ENCODE results near the gene SSC5D. TPM values are rescaled to one million over a fixed set of nuclear protein-coding genes. Genes with fewer than 3 reads are reported as not detected.
"Not testable (repeated sequence)": the region's sequence is repeated elsewhere in the genome, so short reads cannot be mapped to it uniquely, and the experiment has no call there.

The SSC5D gene
- polyA plus RNA-seq, 4 donors = 1.9 to 7.0 (median 3.1) TPM

- DNase-seq (ENCODE audit: low read depth in 4 of 4, low spot score in 3 of 4) = no peak
These were observed 14.1 kb downstream of the SSC5D start for GRCh38 chr19:55502197-55502952.

- DNase-seq (ENCODE audit: low read depth in 4 of 4, low spot score in 3 of 4) = no peak
These were observed 14.9 kb downstream of the SSC5D start for GRCh38 chr19:55503157-55503501.

- DNase-seq (ENCODE audit: low read depth in 4 of 4, low spot score in 3 of 4) = peak; percentile 71 to 86 (median 80)
These were observed 15.4 kb downstream of the SSC5D start for GRCh38 chr19:55503502-55504251.

- no peak for DNase-seq (ENCODE audit: low read depth in 4 of 4, low spot score in 3 of 4)
These were observed 16.0 kb downstream of the SSC5D start for GRCh38 chr19:55504252-55504603.

GRCh38 chr19:55504981-55505380 lies 16.7 kb downstream of the SSC5D start:
- no peak for DNase-seq (ENCODE audit: low read depth in 4 of 4, low spot score in 3 of 4)

GRCh38 chr19:55508120-55508519 lies 19.9 kb downstream of the SSC5D start:
- DNase-seq (ENCODE audit: low read depth in 4 of 4, low spot score in 3 of 4) = no peak

- peak; percentile 71 to 82 (median 80) for DNase-seq (ENCODE audit: low read depth in 4 of 4, low spot score in 3 of 4)
These were observed 28.8 kb downstream of the SSC5D start for GRCh38 chr19:55516878-55517620.

- DNase-seq (ENCODE audit: low read depth in 4 of 4, low spot score in 3 of 4) = no peak
These were observed 31.4 kb downstream of the SSC5D start for GRCh38 chr19:55519451-55520311.

- DNase-seq (ENCODE audit: low read depth in 4 of 4, low spot score in 3 of 4) = no peak
These were observed 32.6 kb downstream of the SSC5D start for GRCh38 chr19:55520691-55521292.

- DNase-seq (ENCODE audit: low read depth in 4 of 4, low spot score in 3 of 4) = no peak
These were observed 37.3 kb downstream of the SSC5D start for GRCh38 chr19:55525289-55526101.

GRCh38 chr19:55526216-55527196 lies 38.3 kb downstream of the SSC5D start:
- DNase-seq (ENCODE audit: low read depth in 4 of 4, low spot score in 3 of 4) = peak in 1 of 4 donors; percentile 40

- DNase-seq (ENCODE audit: low read depth in 4 of 4, low spot score in 3 of 4) = no peak
These were observed 39.2 kb downstream of the SSC5D start for GRCh38 chr19:55527197-55528029.

- DNase-seq (ENCODE audit: low read depth in 4 of 4, low spot score in 3 of 4) = no peak
These were observed 40.0 kb downstream of the SSC5D start for GRCh38 chr19:55528030-55528803.

- DNase-seq (ENCODE audit: low read depth in 4 of 4, low spot score in 3 of 4) = no peak
These were observed 41.5 kb downstream of the SSC5D start for GRCh38 chr19:55529636-55530234.

- no peak for DNase-seq (ENCODE audit: low read depth in 4 of 4, low spot score in 3 of 4)
These were observed 42.8 kb downstream of the SSC5D start for GRCh38 chr19:55530996-55531395.

GRCh38 chr19:55534280-55534679 lies 46.0 kb downstream of the SSC5D start:
- DNase-seq (ENCODE audit: low read depth in 4 of 4, low spot score in 3 of 4) = not testable (repeated sequence)
